Activated T-helper 17 cell treated with anti-CD3 and anti-CD28 coated beads, Interleukin-2, amount 50 U/mL, for 72 hours (primary cell): ENCODE measurements around the gene MPV17. TPM values are rescaled to one million over a fixed set of nuclear protein-coding genes. Genes with fewer than 3 reads are reported as not detected.
"Not testable (repeated sequence)": the region's sequence is repeated elsewhere in the genome, so short reads cannot be mapped to it uniquely, and the experiment has no call there.

ENCODE experiments used
- ATAC-seq: fragments of 150-1000 bp; cut with Tn5 transposase; replicated peaks from 2 replicates; pipeline ENCODE4 v1.10.0; 2021; ENCODE audit warnings: mild to moderate bottlenecking, moderate library complexity
- H3K27ac Mint-ChIP-seq: one replicate; pipeline ENCODE4 v1.8.0; 2022; ENCODE audit warnings: mixed read lengths
- H3K27me3 Mint-ChIP-seq: one replicate; pipeline ENCODE4 v1.8.0; 2022; ENCODE audit warnings: mixed read lengths
- H3K36me3 Mint-ChIP-seq: one replicate; pipeline ENCODE4 v1.8.0; 2022; ENCODE audit warnings: low read depth, mild to moderate bottlenecking, mixed read lengths
- H3K4me1 Mint-ChIP-seq: one replicate; pipeline ENCODE4 v1.8.0; 2022; ENCODE audit warnings: mixed read lengths
- H3K4me3 Mint-ChIP-seq: one replicate; pipeline ENCODE4 v1.8.0; 2022; ENCODE audit warnings: mild to moderate bottlenecking, mixed read lengths
- H3K9me3 Mint-ChIP-seq: one replicate; pipeline ENCODE4 v1.8.0; 2022; ENCODE audit warnings: mixed read lengths
- total RNA-seq, 2 donors: library from RNA; stranded (reverse); gene quantifications; one replicate each; pipeline ENCODE4 v1.2.3, GENCODE V29; 2022

The MPV17 gene, protein sequence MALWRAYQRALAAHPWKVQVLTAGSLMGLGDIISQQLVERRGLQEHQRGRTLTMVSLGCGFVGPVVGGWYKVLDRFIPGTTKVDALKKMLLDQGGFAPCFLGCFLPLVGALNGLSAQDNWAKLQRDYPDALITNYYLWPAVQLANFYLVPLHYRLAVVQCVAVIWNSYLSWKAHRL
- total RNA-seq: 10 to 100 TPM; 77.2 to 89.2 TPM

DNA sequence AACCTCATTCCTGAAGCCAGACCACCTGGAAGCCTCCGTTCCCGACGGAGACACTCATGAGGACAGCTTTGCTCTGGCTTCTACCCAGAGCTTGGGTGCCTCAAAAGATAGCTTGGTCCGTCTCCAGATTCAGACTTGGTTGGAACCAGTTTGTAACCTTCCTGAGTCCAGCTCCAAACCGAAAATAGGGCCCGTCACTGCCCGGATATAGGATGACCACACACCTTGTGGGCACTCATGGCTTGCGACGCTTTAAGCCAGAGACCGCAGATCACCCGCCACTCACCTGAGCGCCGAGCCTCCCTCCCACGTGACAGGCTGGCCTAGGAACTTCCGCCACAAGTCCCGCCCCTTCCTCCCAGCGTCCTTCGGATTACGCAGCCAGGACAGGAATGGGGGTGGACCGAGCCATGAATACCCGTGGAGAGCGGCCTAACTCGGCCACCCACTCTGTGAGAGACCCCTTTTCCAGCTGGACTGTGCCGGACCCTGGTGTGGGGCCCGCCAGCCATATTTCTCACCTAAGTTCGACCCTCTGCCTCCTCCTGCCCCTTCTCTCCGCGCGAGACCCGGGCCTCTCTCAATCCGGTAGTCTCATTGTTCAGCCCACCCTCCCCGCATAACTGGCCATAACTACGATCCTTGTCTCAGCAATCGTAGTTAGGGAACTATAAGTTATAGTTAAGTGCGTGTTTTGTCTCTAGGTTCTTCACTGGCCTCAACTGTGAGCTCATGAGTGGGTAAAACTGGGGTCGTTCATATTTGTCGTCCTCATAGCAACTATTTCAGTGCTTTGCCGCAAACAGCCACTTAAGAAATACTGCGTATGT, at the start of gene MPV17:
MPV17 (minus strand) TSS at position 332 of the 830 bp plus-strand sequence. CDS start 580 bp downstream, outside the sequence.
- Mint-ChIP-seq H3K4me1 (peaks cover 19% of the 10 kb centered on the region), H3K27ac (peak within 1 kb of the TSS; percentile 98), H3K9me3 (no peaks in the 10 kb centered on the region), H3K4me3 (peak within 1 kb of the TSS; percentile 97), H3K36me3 (peaks cover 38% of the 10 kb centered on the region), H3K27me3 (no peaks in the 10 kb centered on the region)
- peak; percentile 99 for ATAC-seq

DNA sequence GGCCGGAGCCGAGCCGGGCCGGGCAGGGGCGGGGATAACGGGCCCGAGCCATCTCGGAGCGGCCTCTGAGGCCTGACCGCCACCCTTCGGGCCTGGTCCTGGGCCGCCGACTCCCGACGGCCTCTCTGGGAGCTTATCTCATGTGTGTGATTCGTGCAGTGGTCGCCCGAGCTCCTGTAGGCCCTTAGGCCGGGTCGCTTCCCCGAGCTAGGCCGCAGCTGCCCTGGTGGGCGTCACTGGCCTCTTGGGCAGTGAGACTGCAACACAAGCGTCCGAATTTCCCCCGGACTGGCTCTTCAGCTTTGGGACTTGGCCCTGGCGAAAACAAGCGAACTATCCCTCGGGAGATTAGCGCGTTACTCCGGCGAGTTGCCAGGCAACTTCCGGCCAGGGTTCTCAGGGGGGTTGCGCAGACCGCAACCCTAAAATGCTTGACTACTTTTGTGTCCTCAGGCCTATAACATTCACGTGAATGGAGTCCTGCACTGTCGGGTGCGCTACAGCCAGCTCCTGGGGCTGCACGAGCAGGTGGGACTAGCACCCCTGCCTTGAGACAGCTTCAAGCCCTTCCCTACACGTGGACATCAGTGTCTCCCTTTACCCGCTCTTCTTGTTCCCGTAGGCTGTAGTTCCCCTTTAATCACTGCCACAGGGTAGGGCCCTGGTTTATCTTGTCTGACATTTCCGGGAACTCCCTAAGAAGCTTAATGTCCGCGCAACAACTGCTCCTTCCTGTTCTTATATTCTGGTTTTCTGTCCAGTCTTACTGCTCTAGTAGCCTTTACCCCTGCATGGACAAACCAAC, 48.1 kb upstream of the MPV17 start:
- ATAC-seq: peak; percentile 12
- H3K9me3 Mint-ChIP-seq: no peaks in the 10 kb centered on the region
- H3K4me1 Mint-ChIP-seq: peaks cover 28% of the 10 kb centered on the region
- H3K4me3 Mint-ChIP-seq: peak overlapping the region; percentile 92
- H3K27ac Mint-ChIP-seq: peak overlapping the region; percentile 90
- H3K27me3 Mint-ChIP-seq: no peaks in the 10 kb centered on the region
- H3K36me3 Mint-ChIP-seq: peaks cover 93% of the 10 kb centered on the region

DNA sequence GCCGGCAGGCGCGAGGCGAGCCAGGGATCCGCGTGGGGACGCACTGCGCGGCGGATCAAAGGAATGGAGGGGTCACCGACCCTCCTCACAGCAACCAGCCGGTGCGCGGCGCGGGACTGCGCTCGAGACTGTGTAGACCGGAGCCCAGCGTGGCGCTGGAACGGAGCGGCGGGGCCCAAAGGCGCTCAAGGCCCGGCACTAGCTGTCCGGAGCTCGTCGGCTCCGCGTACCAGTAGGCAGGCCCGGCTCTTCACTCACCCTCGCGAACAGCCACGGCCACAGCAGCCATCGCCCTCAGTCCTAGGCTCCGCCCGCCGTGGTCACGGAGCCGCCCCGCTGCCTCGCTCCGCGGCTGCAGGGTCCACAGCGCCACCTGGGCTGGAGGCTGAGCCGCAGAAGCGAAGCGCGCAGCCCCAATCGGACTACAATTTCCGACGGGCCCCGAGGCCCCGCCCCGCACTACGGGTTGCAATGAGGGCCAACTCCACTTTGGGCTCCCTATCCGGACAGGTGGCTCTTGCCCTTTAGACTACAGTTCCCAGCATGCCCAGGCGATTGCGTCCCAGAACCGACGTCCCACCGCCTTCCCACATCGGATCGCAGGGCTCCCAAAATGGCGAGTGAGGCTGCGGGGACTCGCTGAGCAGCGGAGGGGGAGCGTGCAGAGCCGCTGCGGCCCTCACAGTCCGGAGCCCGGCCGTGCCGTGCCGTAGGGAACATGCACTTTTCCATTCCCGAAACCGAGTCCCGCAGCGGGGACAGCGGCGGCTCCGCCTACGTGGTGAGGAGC, 47.3 kb upstream of the MPV17 start, which contains the start of the genes EIF2B4 and SNX17:
EIF2B4 (minus strand) TSS at position 313 of the 790 bp plus-strand sequence; CDS start at position 289, 24 bp downstream.
SNX17 (plus strand) TSS at position 591 of the 790 bp plus-strand sequence; CDS start at position 719, 128 bp downstream.
- Mint-ChIP-seq H3K4me1 (peaks cover 28% of the 10 kb centered on the region), H3K4me3 (peak within 1 kb of the TSS; percentile 92), H3K36me3 (peaks cover 92% of the 10 kb centered on the region), H3K27ac (peak within 1 kb of the TSS; percentile 90), H3K27me3 (no peaks in the 10 kb centered on the region), H3K9me3 (no peaks in the 10 kb centered on the region)
- ATAC-seq: peak; percentile 96

DNA sequence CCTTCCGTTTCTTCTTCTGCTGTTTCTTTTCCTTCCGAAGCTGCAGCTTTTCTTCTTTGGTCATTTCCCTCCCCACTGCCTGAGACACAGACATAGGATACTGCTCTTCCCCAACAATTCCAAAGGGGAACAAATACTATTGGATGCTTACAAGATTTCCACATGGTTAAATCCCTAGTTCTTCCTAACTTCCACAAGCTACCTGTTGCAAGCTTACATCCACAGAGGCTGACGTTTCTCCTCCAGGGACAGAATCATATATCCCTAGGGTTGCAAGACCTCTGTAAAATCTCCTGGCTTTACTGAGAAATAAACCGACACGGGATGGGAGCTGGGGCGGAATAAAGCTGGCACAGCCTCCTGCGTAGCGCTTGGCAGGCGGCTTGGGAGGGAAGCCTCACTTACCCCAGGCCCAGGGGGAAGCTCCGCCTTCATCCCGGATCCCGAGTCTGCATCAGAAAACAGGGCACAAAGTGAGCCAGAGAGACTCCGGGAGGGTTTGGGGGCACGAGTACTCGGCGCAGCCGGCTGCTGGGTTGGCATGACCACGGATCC, 46.7 kb upstream of the MPV17 start:
- peak overlapping the region; percentile 92 for H3K4me3 Mint-ChIP-seq
- H3K27ac Mint-ChIP-seq: peak overlapping the region; percentile 90
- ATAC-seq: peak; percentile 23
- no peaks in the 10 kb centered on the region for H3K27me3 Mint-ChIP-seq
- peaks cover 28% of the 10 kb centered on the region for H3K4me1 Mint-ChIP-seq
- no peaks in the 10 kb centered on the region for H3K9me3 Mint-ChIP-seq
- H3K36me3 Mint-ChIP-seq: peaks cover 92% of the 10 kb centered on the region

DNA sequence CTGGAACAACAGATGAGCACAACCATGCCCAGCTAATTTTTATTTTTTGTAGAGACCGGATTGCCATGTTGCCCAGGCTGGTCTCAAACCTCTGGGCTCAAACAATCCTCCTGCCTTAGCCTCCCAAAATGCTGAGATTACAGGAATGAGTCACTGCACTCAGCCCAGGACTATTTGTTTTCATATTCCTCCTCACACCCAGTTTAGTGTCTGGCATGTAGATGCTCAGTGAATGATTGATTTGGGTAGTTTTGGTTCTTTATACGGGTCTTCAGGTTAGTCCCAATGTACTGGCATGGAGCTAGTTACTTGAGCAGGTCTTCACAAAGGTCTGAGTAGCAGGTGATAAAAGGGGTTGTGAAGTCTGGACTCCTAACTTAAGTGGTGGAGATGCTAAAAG, 41.0 kb upstream of the MPV17 start:
- peak; percentile 39 for ATAC-seq
- Mint-ChIP-seq H3K4me3 (no peak overlapping the region), H3K27me3 (no peaks in the 10 kb centered on the region), H3K27ac (no peak overlapping the region), H3K4me1 (peaks cover 6% of the 10 kb centered on the region), H3K36me3 (peaks cover 62% of the 10 kb centered on the region), H3K9me3 (no peaks in the 10 kb centered on the region)

DNA sequence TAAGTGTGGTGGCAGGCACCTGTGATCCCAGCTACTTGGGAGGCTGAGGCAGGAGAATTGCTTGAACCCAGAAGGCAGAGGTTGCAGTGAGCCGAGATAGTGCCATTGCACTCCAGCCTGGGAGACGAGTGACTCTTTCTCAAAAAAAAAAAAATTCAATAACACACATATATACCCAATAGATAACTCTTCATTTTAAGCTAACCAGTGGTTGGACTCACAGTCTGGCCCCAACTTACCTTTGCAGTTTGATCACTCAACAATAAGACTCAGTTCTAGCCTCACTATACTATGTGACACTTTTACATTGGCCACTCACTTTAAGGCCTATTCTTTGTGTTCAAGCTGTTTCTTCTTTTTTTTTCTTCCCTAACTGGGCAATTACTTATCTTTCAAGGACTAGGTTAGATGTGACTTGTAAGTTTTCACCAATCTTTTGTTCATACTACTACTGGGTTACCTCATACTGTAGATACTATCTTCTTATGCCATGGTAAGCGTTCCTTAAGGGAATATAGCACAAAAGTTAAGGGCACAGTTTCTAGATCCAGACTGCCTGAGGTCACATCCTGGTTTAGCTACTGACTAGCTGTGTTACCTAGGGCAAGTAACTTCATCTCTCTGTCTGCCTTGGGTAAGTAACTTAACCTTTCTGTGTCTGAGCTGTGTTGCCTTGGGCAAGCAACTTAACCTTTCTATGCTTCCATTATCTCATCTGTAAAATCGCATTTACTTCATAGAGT, 40.0 kb upstream of the MPV17 start:
- ATAC-seq: no peak
- Mint-ChIP-seq H3K4me3 (no peak overlapping the region), H3K27me3 (no peaks in the 10 kb centered on the region), H3K9me3 (no peaks in the 10 kb centered on the region), H3K27ac (peak overlapping the region; percentile 30), H3K36me3 (peaks cover 59% of the 10 kb centered on the region), H3K4me1 (peaks cover 8% of the 10 kb centered on the region)

DNA sequence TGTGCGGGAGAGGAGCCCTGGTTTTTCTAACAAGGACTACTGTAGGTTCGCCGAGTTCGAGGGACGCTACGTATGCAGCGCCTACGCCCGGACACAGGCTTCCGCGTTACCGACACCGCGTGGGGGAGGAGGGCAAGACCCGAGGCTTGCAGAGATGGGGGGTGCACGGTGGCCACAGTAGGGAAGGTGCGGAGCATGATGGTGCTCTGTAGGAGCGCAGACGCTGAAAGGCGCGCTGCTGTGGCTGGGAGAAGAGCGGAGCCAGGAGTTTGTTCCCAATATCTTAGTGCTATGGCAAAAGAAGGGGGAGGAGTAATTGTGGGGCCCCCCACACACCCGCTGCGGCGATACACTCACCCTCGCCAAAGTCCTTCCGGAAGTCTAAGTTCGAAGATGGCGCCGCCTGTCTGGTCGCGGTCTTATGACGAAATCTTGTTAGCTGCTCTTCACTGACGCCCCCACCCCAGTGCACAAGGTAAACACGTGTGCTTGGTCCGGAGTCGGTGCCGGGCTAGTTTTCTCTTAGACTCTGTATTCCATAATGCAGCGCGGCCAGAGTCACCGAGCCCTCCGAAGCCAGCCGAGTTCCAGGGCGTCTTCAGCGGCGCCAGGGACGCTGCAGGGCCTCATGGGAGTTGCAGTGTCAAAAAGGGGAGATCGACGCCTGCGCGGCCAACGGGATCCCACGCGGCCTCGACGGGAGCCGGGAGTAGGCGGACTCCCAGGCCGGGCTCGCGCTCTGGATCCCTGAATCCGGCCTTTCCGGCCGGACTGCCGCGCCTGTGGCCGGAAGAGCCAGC, 33.7 kb upstream of the MPV17 start, which contains the start of gene GTF3C2:
GTF3C2 (minus strand) TSS at position 383 of the 800 bp plus-strand sequence. CDS start 13,210 bp downstream, outside the sequence.
- no peaks in the 10 kb centered on the region for H3K27me3 Mint-ChIP-seq
- H3K4me1 Mint-ChIP-seq: peaks cover 19% of the 10 kb centered on the region
- H3K36me3 Mint-ChIP-seq: peaks cover 20% of the 10 kb centered on the region
- peak within 1 kb of the TSS; percentile 95 for H3K4me3 Mint-ChIP-seq
- peak; percentile 84 for ATAC-seq
- peak within 1 kb of the TSS; percentile 97 for H3K27ac Mint-ChIP-seq
- H3K9me3 Mint-ChIP-seq: no peaks in the 10 kb centered on the region

DNA sequence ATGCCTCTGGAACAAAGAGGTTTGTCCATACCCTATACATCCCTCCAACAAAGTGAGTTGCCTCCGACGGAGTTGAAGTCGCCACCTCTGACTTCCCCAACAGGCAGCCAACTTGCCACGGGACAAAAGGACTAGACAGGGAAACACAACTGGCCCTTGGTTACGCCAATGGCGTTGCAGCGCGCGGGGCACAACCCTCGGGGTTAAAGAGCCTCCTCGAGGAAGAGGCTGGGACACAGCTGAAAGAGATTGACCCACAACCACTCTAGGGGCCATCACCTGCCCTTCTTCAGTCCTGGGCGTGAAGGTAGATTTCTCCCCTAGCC, 33.1 kb upstream of the MPV17 start:
- Mint-ChIP-seq H3K36me3 (peaks cover 20% of the 10 kb centered on the region), H3K9me3 (no peaks in the 10 kb centered on the region), H3K27ac (peak overlapping the region; percentile 97), H3K4me3 (peak overlapping the region; percentile 95), H3K4me1 (peaks cover 20% of the 10 kb centered on the region), H3K27me3 (no peaks in the 10 kb centered on the region)
- peak; percentile 54 for ATAC-seq

DNA sequence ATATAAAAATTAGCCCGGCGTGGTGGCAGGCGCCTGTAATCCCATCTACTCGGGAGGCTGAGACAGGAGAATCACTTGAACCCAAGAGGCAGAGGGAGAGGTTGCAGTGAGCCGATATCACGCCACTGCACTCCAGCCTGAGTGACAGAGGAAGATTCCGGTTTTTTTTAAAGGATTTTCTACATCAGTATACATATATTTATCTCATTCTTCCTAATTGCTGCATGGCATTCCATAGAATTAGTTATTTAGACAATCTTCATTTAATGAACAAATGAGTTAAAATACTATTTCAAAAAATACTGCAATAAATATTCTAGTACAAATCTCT, 31.7 kb upstream of the MPV17 start:
- peak overlapping the region; percentile 95 for H3K4me3 Mint-ChIP-seq
- no peaks in the 10 kb centered on the region for H3K27me3 Mint-ChIP-seq
- peaks cover 25% of the 10 kb centered on the region for H3K4me1 Mint-ChIP-seq
- H3K27ac Mint-ChIP-seq: no peak overlapping the region
- H3K9me3 Mint-ChIP-seq: no peaks in the 10 kb centered on the region
- ATAC-seq: no peak
- peaks cover 28% of the 10 kb centered on the region for H3K36me3 Mint-ChIP-seq

DNA sequence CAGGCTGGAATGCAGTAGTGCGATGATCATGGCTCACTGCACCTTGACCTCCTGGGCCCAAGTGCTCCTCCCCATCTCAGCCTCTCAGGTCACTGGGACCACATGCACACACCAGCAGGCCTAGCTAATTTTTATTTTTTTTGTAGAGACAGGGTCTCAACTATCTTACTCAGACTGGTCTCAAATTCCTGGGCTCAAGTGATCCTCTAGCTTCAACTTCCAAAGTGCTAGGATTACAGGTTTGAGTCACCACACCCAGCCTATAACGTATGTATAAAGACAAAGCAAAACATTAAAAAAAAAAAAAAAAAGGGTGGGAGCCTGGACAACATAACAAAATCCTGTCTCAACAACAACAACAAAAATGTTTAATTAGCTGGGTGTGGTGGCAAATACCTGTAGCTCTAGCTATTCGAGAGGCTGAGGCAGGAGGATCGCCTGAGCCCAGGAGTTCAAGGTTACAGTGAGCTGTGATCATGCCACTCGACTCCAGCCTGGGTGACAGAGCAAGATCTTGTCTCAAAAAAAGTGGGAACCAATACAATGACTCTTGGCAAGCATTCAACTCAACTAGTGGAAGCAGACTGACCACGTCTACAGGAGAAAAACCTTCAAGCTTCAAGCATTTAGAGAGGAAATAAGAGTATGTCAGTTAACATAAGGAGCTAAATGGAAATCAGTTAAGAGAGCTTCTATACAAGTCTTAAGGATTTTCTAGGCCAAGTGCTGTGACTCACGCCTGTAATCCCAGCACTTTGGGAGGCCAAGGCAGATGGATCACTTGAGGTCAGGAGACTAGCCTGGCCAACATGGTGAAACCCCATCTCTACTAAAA, 31.1 kb upstream of the MPV17 start:
- peak overlapping the region; percentile 95 for H3K4me3 Mint-ChIP-seq
- no peak for ATAC-seq
- peaks cover 34% of the 10 kb centered on the region for H3K36me3 Mint-ChIP-seq
- H3K27me3 Mint-ChIP-seq: no peaks in the 10 kb centered on the region
- H3K27ac Mint-ChIP-seq: no peak overlapping the region
- H3K9me3 Mint-ChIP-seq: no peaks in the 10 kb centered on the region
- peaks cover 25% of the 10 kb centered on the region for H3K4me1 Mint-ChIP-seq

DNA sequence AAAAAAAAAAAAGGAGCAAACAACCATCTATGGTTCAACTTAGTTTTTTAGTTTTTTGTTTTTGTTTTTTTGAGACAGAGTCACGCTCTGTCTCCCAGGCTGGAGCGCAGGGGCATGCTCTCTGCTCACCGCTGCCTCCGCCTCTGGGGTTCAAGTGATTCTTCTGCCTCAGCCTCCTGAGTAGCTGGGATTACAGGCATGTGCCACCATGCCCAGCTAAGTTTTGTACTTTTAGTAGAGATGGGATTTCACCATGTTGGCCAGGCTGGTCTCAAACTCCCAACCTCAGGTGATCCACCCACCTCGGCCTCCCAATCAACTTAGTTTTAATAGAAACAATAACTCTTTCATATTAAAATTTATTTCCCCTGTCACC, 30.5 kb upstream of the MPV17 start:
- not testable (repeated sequence) for H3K9me3 Mint-ChIP-seq, H3K4me3 Mint-ChIP-seq, H3K27me3 Mint-ChIP-seq, ATAC-seq, H3K27ac Mint-ChIP-seq
- peaks cover 22% of the 10 kb centered on the region for H3K4me1 Mint-ChIP-seq
- H3K36me3 Mint-ChIP-seq: peaks cover 33% of the 10 kb centered on the region
